Measurements from ENCODE around the gene DDN.

DDN gene

GRCh38 chr12:48977290-48978281, 21.6 kb downstream of the DDN start:
- H3K27me3 ChIP-seq (ENCODE audit: control insufficient read depth, insufficient read depth, low read length) = peaks cover 99% of the 10 kb centered on the region
- no peaks in the 10 kb centered on the region for H3K36me3 ChIP-seq (ENCODE audit: control insufficient read depth, insufficient read depth, low read length)
- peak overlapping the region; percentile 56 for H3K4me3 ChIP-seq (ENCODE audit: low read depth, low read length)
- no peak overlapping the region for H3K9ac ChIP-seq (ENCODE audit: low read depth, low read length)
- H3K4me1 ChIP-seq (ENCODE audit: control insufficient read depth, insufficient read depth, low read length) = no peaks in the 10 kb centered on the region
- H3K9me3 ChIP-seq (ENCODE audit: control insufficient read depth, insufficient read depth, low read length) = no peaks in the 10 kb centered on the region

GRCh38 chr12:48973941-48974673, 25.1 kb downstream of the DDN start:
- Histone ChIP-seq H3K4me1 (ENCODE audit: control insufficient read depth, insufficient read depth, low read length) (peaks cover 11% of the 10 kb centered on the region), H3K9me3 (ENCODE audit: control insufficient read depth, insufficient read depth, low read length) (no peaks in the 10 kb centered on the region), H3K36me3 (ENCODE audit: control insufficient read depth, insufficient read depth, low read length) (no peaks in the 10 kb centered on the region), H3K9ac (ENCODE audit: low read depth, low read length) (no peak overlapping the region), H3K27me3 (ENCODE audit: control insufficient read depth, insufficient read depth, low read length) (peaks cover 99% of the 10 kb centered on the region), H3K4me3 (ENCODE audit: low read depth, low read length) (peak overlapping the region; percentile 35)

- Histone ChIP-seq H3K27me3 (ENCODE audit: control insufficient read depth, insufficient read depth, low read length) (peaks cover 97% of the 10 kb centered on the region), H3K4me3 (ENCODE audit: low read depth, low read length) (peak overlapping the region; percentile 13), H3K9ac (ENCODE audit: low read depth, low read length) (no peak overlapping the region), H3K9me3 (ENCODE audit: control insufficient read depth, insufficient read depth, low read length) (no peaks in the 10 kb centered on the region), H3K4me1 (ENCODE audit: control insufficient read depth, insufficient read depth, low read length) (peaks cover 11% of the 10 kb centered on the region), H3K36me3 (ENCODE audit: control insufficient read depth, insufficient read depth, low read length) (no peaks in the 10 kb centered on the region)
Measured at GRCh38 chr12:48973531-48973930, 25.6 kb downstream of the DDN start.

GRCh38 chr12:48972952-48973483, 26.2 kb downstream of the DDN start:
- H3K4me1 ChIP-seq (ENCODE audit: control insufficient read depth, insufficient read depth, low read length) = peaks cover 16% of the 10 kb centered on the region
- peaks cover 94% of the 10 kb centered on the region for H3K27me3 ChIP-seq (ENCODE audit: control insufficient read depth, insufficient read depth, low read length)
- H3K36me3 ChIP-seq (ENCODE audit: control insufficient read depth, insufficient read depth, low read length) = no peaks in the 10 kb centered on the region
- H3K9me3 ChIP-seq (ENCODE audit: control insufficient read depth, insufficient read depth, low read length) = no peaks in the 10 kb centered on the region
- peak overlapping the region; percentile 13 for H3K4me3 ChIP-seq (ENCODE audit: low read depth, low read length)
- no peak overlapping the region for H3K9ac ChIP-seq (ENCODE audit: low read depth, low read length)

- no peaks in the 10 kb centered on the region for H3K36me3 ChIP-seq (ENCODE audit: control insufficient read depth, insufficient read depth, low read length)
- peak overlapping the region; percentile 56 for H3K4me3 ChIP-seq (ENCODE audit: low read depth, low read length)
- H3K9me3 ChIP-seq (ENCODE audit: control insufficient read depth, insufficient read depth, low read length) = no peaks in the 10 kb centered on the region
- H3K27me3 ChIP-seq (ENCODE audit: control insufficient read depth, insufficient read depth, low read length) = peaks cover 93% of the 10 kb centered on the region
- peaks cover 20% of the 10 kb centered on the region for H3K4me1 ChIP-seq (ENCODE audit: control insufficient read depth, insufficient read depth, low read length)
- no peak overlapping the region for H3K9ac ChIP-seq (ENCODE audit: low read depth, low read length)
Measured at GRCh38 chr12:48972213-48972951, 26.8 kb downstream of the DDN start.

GRCh38 chr12:48970702-48971334, 28.4 kb downstream of the DDN start:
- Histone ChIP-seq H3K4me3 (ENCODE audit: low read depth, low read length) (peak overlapping the region; percentile 56), H3K36me3 (ENCODE audit: control insufficient read depth, insufficient read depth, low read length) (no peaks in the 10 kb centered on the region), H3K9ac (ENCODE audit: low read depth, low read length) (no peak overlapping the region), H3K9me3 (ENCODE audit: control insufficient read depth, insufficient read depth, low read length) (no peaks in the 10 kb centered on the region), H3K4me1 (ENCODE audit: control insufficient read depth, insufficient read depth, low read length) (peaks cover 25% of the 10 kb centered on the region), H3K27me3 (ENCODE audit: control insufficient read depth, insufficient read depth, low read length) (peaks cover 83% of the 10 kb centered on the region)

- Histone ChIP-seq H3K9ac (ENCODE audit: low read depth, low read length) (no peak overlapping the region), H3K36me3 (ENCODE audit: control insufficient read depth, insufficient read depth, low read length) (no peaks in the 10 kb centered on the region), H3K4me1 (ENCODE audit: control insufficient read depth, insufficient read depth, low read length) (peaks cover 31% of the 10 kb centered on the region), H3K9me3 (ENCODE audit: control insufficient read depth, insufficient read depth, low read length) (no peaks in the 10 kb centered on the region), H3K4me3 (ENCODE audit: low read depth, low read length) (peak overlapping the region; percentile 56), H3K27me3 (ENCODE audit: control insufficient read depth, insufficient read depth, low read length) (peaks cover 76% of the 10 kb centered on the region)
Measured at GRCh38 chr12:48969833-48970701, 29.1 kb downstream of the DDN start.

GRCh38 chr12:48969160-48969771, 29.9 kb downstream of the DDN start:
- Histone ChIP-seq H3K9me3 (ENCODE audit: control insufficient read depth, insufficient read depth, low read length) (no peaks in the 10 kb centered on the region), H3K36me3 (ENCODE audit: control insufficient read depth, insufficient read depth, low read length) (no peaks in the 10 kb centered on the region), H3K9ac (ENCODE audit: low read depth, low read length) (no peak overlapping the region), H3K4me1 (ENCODE audit: control insufficient read depth, insufficient read depth, low read length) (peaks cover 38% of the 10 kb centered on the region), H3K27me3 (ENCODE audit: control insufficient read depth, insufficient read depth, low read length) (peaks cover 68% of the 10 kb centered on the region), H3K4me3 (ENCODE audit: low read depth, low read length) (peak overlapping the region; percentile 18)

- Histone ChIP-seq H3K4me3 (ENCODE audit: low read depth, low read length) (no peak overlapping the region), H3K9me3 (ENCODE audit: control insufficient read depth, insufficient read depth, low read length) (no peaks in the 10 kb centered on the region), H3K27me3 (ENCODE audit: control insufficient read depth, insufficient read depth, low read length) (peaks cover 60% of the 10 kb centered on the region), H3K9ac (ENCODE audit: low read depth, low read length) (no peak overlapping the region), H3K36me3 (ENCODE audit: control insufficient read depth, insufficient read depth, low read length) (no peaks in the 10 kb centered on the region), H3K4me1 (ENCODE audit: control insufficient read depth, insufficient read depth, low read length) (peaks cover 40% of the 10 kb centered on the region)
Measured at GRCh38 chr12:48968467-48968866, 30.7 kb downstream of the DDN start.

- no peaks in the 10 kb centered on the region for H3K9me3 ChIP-seq (ENCODE audit: control insufficient read depth, insufficient read depth, low read length)
- H3K4me1 ChIP-seq (ENCODE audit: control insufficient read depth, insufficient read depth, low read length) = peaks cover 40% of the 10 kb centered on the region
- H3K27me3 ChIP-seq (ENCODE audit: control insufficient read depth, insufficient read depth, low read length) = peaks cover 55% of the 10 kb centered on the region
- no peaks in the 10 kb centered on the region for H3K36me3 ChIP-seq (ENCODE audit: control insufficient read depth, insufficient read depth, low read length)
- H3K9ac ChIP-seq (ENCODE audit: low read depth, low read length) = no peak overlapping the region
- H3K4me3 ChIP-seq (ENCODE audit: low read depth, low read length) = no peak overlapping the region
Measured at GRCh38 chr12:48967991-48968390, 31.2 kb downstream of the DDN start.
